Erythroblast (primary cell): ENCODE data around the gene OTUD5.

Experiments
- GATA1 ChIP-seq: IDR thresholded peaks from 2 replicates; pipeline ENCODE4 v1.6.1; 2011; ENCODE audit warnings: low read depth, mild to moderate bottlenecking, control low read depth, low read length, moderate library complexity
- POLR2A ChIP-seq: IDR thresholded peaks from 2 replicates; pipeline ENCODE4 v1.6.1; 2011; ENCODE audit warnings: mild to moderate bottlenecking, low read length

DNA sequence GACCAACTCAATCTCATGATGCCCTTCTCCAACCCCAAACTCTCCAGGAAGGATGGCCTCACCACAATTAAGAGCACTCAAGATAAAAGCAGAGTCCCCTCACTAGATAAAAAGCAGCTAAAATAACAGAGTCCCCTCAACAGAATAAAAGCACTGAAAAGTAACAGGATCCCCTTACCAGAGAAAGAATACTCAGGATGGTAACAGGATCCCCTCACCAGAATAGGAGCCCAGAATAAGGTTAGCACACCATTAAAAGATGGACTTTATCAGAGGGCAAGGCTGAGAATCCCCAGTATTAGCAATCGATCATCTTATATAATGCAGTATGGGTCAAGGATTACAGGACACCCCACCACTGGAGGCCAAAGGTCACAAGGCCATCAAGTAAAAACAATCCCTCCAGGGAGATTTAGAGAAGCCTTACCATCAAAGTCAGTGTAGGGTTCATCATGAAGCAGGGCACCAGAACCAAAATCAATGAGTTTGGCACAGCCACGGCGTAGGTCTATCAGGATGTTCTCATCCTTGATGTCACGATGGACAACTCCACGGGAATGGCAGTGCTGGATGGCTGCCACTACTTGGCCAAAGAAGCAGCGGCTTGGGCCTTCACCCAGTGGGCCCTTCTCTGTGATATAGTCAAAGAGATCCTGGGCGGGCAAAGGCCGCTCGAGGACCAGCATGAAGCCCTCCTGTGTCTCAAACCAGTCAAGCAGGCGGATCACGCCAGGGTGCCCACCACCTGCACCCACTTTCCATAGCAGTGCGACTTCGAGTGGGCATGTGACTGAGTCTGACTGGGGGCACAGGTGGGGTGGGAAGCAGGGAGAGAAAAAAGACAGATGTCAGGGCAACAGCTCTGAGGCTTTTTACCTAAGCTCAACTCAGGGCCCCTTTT, 42.6 kb downstream of the OTUD5 start:
- TF ChIP-seq POLR2A, result no peak
- TF ChIP-seq GATA1, result no peak
